GM18511 (cell line): ENCODE measurements around the gene SPATC1L.
"Not testable (repeated sequence)": the region's sequence is repeated elsewhere in the genome, so short reads cannot be mapped to it uniquely, and the experiment has no call there.

ENCODE experiments used
- ATAC-seq: cut with Tn5 transposase; IDR thresholded peaks from one replicate; pipeline ENCODE4 v1.9.1; 2021; ENCODE audit warnings: mild to moderate bottlenecking, moderate library complexity; ENCODE audit not compliant: unreplicated experiment

Gene SPATC1L

DNA sequence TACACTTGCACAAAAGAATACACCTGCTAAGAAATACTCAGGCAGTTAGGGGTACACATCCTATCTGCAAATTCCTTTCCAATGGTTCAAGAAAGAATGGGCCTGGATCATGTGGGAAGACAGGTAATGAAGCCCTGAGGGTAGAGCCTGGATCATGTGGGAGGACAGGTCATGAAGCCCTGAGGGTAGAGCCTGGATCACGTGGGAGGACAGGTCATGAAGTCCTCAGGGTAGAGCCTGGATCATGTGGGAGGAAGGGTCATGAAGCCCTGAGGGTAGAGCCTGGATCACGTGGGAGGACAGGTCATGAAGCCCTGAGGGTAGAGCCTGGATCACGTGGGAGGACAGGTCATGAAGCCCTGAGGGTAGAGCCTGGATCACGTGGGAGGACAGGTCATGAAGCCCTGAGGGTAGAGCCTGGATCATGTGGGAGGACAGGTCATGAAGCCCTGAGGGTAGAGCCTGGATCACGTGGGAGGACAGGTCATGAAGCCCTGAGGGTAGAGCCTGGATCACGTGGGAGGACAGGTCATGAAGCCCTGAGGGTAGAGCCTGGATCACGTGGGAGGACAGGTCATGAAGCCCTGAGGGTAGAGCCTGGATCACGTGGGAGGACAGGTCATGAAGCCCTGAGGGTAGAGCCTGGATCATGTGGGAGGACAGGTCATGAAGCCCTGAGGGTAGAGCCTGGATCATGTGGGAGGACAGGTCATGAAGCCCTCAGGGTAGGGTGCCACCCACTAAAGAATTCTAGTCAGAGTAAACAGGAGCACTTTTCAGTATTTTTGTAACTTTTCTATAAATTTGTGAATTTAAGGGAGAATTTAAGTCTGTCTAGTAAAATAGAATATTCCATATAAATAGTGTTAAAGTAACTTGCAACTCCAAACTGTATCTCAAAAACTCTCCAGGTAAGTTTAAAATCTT, 16.9 kb upstream of the SPATC1L start:
- not testable (repeated sequence) for ATAC-seq

DNA sequence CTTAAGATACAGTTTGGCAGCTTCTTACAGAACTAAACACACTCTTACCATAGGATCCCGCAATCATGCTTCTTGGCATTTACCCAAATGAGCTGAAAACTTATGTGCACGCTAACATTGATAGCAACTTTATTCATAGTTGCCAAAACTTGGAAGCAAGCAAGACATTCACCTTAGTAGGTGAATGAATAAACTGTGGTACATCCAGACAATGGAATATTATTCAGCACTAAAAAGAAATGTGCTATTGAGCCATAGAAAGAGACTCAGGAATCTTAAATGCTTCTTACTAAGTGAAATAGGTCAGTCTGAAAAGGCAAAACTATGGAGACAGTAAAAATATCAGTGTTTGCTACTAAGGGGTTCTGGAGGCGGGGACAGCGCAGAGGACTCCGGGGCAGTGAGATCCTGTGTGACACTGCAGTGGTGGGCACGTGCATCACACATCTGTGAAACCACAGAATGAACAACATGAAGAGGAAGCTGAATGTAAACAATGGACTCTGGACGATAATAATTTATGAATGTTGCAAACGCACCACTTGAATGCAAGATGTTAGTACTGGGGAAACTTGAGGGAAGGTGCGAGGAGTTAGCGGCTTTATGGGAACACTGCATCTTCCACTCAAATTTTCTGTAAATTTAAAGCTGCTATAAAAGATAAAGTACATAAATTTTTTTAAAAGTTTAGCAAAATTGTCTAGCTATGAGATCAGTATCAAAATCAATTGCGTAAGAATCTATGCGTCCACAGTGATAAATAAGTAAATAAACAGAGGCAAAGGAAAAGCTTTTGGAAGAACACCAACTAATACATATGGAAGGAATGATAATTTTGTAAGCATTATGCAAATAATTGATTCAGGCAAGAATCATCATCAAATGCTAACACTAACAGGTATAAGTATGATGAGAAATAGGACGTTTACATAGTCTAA, 15.4 kb upstream of the SPATC1L start:
- ATAC-seq = no peak

DNA sequence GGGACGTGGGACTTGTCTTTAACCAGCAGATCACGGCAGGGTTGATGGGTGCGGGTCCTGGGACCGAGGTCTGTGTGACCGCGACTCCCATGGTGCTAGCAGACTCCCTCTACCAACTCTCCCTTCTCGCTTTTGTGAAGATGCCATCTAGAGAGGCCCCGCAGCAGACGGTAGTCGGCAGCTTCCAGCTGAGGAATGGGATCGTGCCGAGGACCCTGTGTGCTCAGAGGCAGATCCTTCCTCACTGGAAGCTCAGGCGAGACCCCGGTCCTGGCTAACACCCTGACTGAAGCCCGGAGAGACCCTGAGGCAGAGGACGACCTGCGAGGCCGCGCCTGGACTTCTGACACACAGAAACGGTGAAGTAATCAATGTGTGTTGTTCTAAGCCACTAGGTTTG, 12.5 kb upstream of the SPATC1L start:
- ATAC-seq = no peak

DNA sequence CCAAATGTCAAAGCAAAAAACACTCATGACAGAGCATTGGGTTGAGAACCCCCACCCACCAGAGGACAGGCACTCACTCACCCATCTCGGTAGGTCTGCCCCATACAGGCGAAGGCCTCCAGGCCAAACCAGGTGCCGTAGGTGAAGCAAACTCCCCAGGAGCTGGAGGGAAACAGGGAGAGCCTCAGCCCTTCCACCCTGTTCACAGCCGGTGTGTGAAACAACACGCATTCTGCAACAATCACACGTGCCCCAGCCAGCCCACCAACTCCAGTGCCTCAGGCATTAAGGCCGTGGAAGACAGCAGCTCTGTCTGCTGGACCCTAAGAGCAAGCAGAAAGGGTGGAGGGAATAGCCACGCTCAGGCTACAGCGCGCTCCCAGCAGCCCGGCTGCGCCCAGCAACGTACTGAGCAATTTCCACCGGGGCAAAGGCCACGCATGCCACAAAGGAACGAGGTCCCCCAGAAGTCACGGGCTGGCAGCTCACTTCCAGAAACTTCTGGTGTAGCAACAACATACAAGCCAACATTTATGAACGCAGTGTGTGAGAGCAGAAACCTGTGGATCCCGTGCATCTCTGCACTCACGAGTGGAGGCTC, 11.4 kb upstream of the SPATC1L start:
- ATAC-seq = no peak

DNA sequence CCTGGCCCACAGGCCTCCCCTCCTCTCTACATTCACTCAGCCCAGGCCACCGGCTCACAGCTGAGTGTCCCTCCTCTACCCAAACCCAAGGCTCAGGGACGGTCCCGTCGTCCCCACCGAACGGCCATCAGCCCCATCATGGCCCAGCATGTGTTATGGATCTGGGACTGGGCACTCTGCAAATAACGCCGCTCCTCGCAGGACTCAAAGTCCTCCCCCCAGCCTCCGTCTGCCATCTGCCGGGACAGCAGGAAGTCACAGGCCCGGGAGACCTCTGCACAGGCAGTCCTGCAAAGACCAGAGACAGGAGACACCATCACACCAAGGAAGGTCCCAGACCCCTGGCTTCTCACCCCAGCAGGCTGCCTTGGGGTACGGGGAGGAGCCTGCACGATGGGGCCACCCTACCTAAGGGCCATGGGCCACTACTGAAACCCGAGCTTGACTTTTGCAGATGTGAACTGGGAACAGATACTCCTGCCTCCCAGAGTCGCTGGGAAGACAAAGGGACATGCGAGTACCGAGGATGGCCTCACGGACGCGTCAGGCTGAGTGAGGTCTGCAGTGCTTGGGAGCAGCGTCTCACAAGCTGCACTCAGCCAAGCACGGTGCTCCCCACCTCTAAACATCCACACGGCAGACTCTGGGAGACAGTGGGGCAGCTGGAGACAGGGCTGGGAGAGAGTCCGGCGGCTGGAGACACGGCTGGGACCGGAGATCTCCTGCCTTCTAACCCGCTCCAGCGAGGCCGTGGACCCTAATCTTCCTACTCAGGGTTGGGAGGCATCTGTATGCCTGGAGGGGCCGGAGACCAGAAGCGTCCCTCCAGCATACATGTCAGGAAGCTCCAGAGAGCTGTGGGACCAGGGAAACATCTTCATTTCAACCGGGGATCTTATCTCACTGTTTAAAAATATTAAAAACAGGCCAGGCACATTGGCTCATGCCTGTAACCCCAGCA, 10.4 kb upstream of the SPATC1L start:
- ATAC-seq = no peak

DNA sequence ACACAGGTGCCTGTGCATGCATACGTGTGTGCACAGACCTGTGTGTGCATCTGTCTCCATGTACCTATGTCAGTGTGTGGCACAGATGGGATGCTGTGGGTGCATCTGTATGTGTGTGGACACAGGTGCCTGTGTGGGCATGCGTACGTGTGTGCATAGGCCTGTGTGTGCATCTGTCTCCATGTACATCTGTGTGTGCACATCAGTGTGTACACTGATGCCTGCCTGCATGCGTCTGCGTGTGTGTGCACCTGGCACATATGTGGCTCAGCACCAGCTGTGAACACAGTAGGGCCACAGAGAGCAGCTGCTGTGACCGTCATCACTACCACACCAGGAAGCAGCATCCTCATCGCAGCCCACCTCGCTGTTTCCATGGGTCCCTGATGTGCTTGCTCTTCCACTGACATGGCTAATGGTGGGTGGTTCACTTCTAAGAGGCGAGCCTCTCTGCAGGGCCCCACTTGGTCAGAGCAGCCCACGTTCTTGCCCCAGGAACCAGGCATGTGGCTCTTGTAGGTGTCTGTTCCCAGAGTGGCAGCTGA, 9.6 kb upstream of the SPATC1L start:
- ATAC-seq = no peak

DNA sequence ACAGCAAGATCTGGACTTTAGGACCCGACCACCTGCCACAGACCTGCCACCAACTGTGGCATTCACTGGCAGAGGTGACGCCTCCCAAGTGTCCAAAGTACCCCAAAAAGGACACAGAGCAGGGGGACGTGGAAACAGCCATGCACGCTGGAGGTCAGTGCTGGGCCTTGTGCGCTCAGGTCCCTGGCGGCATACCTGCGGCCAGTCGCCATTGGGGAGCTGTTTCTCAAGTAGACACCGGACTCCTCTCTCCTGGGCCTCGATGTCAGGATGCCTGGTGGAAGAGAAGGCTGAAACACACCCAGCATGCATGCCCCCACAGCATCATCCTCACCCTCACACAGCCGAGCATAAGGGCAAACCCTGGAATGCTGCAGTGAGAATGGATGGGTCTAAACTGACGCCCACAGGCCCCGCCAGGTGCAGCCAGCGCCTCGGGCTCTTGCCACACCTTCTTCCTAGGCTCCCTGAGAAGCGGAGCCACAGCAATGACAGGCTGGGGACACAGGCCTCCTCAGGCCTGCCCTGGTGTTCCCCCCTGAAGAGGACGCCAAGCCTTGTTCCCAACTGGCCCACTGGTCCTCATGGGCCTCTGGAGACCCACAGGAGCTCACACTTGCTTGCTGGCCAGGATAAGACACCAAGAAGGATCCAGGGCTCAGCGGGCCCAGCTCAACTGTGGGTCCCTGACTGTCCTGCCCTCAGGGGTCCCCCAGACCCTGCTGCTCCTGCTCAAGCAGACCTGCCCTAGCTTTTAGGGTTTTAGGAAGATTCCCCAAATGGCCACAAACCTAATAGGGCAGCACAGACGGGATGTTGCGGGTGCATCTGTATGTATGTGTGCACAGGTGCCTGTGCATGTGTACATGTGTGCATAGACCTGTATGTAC, 7.7 kb upstream of the SPATC1L start:
- ATAC-seq = no peak

DNA sequence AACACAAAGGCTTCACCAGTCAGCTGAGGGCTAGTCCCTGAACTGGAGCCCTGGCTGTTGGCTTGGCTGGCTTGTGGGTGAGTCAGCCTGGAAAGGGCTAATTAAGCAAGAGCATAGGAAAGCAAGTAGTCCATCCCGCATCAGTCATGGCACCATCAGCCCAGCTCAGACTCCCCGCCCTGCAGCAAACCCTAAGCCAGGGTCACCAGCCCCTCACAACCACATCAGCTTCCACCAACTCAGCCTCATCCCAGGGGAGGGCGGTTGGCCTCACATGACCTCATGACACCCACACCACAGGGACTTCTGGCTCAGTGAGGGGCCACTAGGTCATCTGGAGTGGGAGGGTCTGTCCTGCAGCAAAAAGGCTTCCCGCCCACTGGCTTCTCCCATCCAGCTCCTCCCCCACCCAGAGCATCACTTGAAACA, 7.0 kb upstream of the SPATC1L start:
- ATAC-seq = no peak

DNA sequence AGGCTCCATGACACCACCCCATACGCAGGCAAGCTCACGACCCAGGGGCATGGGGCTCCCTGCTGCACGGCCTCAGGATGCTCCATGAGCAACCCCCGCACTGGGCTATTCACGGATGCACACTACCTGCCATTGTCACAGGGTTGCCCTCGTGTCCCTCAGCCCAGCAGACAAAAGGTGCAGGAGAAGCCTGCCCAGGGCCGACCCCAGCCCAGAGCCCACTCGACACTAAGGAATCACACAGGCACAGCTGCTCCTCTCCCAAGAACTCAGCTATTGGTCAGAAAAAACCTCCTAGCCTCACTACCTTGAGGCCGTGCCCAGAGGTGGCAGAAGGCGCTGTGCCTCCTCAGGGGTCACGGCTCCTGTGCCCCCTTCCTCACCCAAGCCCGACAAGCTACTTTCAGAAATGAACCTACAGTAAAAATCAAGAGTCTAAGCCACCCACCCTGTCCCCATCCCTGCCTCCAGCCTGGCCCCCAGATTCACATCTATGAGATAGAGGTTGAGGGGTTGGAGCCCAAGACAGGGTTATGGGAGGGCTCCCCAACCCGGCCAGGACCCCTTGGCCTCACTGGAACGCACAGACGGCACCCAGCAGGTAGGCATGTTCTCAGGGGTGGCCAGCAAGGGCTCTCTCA, 6.4 kb upstream of the SPATC1L start:
- ATAC-seq = no peak

DNA sequence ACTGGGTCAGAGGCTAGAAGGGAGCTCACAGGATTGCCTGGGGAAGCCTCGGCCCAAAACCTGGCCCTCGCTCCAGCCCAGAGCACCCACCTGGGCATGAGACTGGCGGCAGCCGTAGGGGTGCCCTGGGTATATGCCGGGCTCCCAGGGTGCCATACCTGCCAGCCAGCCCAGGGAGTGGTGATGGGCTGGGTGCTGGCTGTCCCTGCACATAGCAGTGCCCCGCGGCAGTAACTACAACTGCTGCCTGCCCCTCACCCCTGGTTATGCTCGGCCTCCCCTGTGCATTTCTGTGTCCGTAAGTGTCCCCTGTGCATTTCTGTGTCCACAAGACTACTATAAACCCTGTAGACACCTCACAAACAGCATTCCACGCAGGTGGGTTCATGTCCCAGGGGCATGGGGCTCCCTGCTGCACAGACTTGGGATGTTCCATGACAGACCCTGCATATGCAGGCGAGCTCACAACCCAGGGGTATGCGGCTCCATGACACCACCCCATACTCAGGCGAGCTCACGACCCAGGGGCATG, 5.8 kb upstream of the SPATC1L start:
- no peak for ATAC-seq

DNA sequence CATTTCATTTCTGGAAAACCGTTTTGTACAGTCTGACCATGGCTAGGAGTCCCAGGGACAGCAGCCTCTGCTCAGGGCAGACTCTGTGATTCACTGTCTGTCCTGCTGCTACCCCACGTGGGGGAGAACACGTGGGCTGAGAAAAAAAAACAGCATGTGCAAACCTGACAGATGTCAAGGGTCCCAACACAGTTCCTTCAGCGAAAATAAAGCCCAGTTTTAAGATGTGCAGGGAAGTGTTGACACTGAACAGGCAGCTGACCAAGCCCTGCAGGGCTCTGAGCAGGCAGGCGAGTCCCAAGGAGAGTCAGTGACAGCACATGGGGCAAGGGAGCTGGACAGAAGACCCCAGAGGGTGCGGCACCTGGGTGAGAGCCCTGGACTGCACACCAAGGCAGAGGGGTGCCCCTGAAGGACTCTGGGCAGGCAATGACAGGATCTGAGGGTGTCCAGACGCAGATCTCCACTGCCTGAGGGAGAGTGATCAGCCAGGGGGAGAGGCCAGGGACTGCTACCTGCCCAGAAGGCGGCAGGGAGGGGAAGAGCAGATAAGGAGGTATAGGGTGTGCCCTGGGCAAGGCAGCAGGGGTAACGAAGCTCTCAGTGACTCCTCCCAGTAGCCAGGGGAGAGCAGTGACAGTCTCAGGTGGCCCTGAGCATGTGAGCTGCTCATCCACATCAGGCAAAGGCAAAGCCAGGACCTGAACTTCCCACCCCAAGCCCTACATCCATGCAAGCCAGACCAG, 5.1 kb upstream of the SPATC1L start:
- ATAC-seq = no peak

DNA sequence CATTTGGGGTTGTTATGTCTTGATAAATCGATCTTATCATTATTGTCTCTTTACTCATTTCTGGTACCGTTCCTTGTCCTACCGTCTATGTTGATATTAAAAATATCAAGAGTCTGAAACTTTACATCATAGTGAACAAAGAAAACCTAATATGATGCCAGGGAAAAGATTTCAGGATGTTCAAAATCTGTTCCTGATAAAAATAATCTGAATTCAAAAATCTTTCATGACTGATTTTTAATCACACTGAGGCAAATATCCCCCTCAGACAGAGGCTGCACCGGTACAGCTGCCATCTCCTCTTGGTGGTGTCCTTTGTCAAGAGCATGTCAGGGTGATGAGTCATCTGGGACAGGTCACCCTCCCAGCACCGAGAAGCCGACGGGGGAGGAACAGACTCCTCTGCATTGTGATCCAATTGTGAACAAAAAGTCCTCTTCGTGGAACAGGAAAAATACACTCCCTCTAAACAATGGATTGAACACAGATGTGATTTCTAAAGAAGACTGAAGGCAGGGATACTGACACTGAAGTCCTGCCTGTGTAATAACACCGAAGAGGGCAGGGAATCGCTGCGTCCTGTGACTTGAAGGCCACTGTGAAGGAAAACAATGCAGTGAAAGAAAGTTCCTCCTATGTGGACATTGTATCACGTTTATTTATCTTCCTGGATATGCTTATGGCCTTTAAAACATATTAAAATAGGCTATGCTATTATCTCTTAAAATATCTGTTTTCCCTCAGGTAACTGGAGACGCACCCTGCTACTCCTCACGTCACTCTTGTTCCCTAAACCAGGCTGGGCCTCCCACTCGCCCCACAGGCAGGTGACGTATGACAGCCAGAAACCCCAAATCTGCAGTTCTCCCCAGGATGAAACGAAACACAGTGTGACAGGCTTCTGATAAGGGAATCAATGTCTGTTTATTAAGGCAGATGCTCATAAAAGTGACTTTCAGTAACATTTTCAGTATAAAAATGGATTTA, 4.3 kb upstream of the SPATC1L start:
- ATAC-seq = no peak

DNA sequence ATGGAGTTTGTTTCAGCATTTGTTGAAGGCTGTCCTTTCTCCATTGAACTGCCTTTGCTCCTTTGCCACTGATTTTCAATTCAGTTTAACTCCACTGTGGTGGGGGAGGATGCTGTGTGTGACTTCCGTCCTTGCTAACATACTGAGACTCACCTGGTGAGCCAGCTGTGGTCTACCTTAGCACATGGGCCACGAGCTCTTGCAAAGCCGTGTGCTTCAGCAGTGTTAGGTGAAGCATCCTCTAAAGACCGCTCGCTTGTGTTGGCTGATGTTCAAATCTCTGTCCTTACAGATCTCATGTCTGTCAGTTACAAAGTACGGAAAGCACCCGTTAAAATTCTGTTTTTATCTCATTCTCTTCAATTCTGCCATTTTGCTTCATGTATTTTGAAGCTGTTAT, 3.6 kb upstream of the SPATC1L start:
- no peak for ATAC-seq

DNA sequence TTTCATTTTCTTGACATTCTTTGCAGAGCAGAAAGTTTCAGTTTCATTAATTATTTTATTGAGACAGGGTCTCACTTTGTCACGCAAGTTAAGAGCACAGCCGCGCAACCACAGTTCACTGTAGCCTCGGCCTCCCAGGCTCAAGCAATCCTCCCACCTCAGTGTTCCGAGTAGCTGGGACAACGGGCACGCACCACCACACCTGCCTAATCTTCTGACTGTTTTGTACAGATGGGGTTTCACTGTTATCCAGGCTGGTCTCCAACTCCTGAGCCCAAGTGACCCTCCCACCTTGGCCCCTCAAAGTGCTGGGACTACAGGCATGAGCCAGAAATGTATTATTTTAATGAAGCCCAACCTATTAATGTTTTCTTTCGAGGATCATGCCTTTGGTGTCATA, 3.0 kb upstream of the SPATC1L start:
- ATAC-seq = no peak

DNA sequence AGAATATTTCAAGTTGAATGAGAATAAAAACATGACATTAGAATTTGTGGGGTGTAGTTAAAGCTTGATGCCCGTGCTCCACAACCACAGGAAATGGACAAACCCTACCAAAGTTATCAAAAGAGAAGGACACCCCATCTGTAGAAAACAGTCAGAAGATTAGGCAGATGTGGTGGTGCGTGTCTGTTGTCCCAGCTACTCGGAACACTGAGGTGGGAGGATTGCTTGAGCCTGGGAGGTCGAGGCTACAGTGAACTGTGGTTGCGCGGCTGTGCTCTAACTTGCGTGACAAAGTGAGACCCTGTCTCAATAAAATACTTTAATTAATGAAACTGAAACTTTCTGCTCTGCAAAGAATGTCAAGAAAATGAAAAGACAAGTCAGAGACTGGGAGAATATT, 1.5 kb upstream of the SPATC1L start:
- no peak for ATAC-seq
